Activated CD8-positive, alpha-beta memory T cell treated with anti-CD3 and anti-CD28 coated beads, Interleukin-2, amount 10 ng/mL, durations not matched to agents 7 days and 5 days (primary cell): ENCODE results near the gene AUH. TPM values are rescaled to one million over a fixed set of nuclear protein-coding genes. Genes with fewer than 3 reads are reported as not detected.

Experiments used
- ATAC-seq: fragments of 150-1000 bp; cut with Tn5 transposase; one replicate; pipeline ENCODE4 v1.10.0; 2021; ENCODE audit warnings: moderate library complexity
- CTCF ChIA-PET: fragments of 350-600 bp; sonication (Branson Sonifier 250); formaldehyde crosslinking; loops from one replicate; lab custom pipeline; 2021; ENCODE audit warnings: antibody characterized with exemption; lab: Charles Lee
- DNase-seq: peaks from one replicate; pipeline ENCODE4 v3.0.0-alpha.2; 2020
- H3K27ac Mint-ChIP-seq: one replicate; pipeline ENCODE4 v1.8.0; 2021; ENCODE audit warnings: mild to moderate bottlenecking, mixed read lengths
- H3K27me3 Mint-ChIP-seq: one replicate; pipeline ENCODE4 v1.8.0; 2021; ENCODE audit warnings: mixed read lengths
- H3K36me3 Mint-ChIP-seq: one replicate; pipeline ENCODE4 v1.8.0; 2021; ENCODE audit warnings: mild to moderate bottlenecking, mixed read lengths
- H3K4me1 Mint-ChIP-seq: one replicate; pipeline ENCODE4 v1.8.0; 2021; ENCODE audit warnings: mixed read lengths
- H3K4me3 Mint-ChIP-seq: one replicate; pipeline ENCODE4 v1.8.0; 2021; ENCODE audit warnings: mild to moderate bottlenecking, moderate library complexity, mixed read lengths
- H3K9me3 Mint-ChIP-seq: one replicate; pipeline ENCODE4 v1.8.0; 2022; ENCODE audit warnings: low read depth, mixed read lengths
- total RNA-seq, 2 experiments: library from RNA; stranded (reverse); gene quantifications; one replicate each; pipeline ENCODE4 v1.2.3, GENCODE V29; 2021

Gene AUH
- total RNA-seq, 2 experiments from 2014 or later, result 33.5 to 36.1 TPM

GRCh38 chr9:91219557-91219956 lies 142.2 kb downstream of the AUH start:
- no peaks in the 10 kb centered on the region for H3K27me3 Mint-ChIP-seq
- no peak overlapping the region for H3K4me3 Mint-ChIP-seq
- CTCF ChIA-PET, result interaction anchor here (0.5 kb wide), 1 partner anchor 183 kb away, joined by 3 read pairs; no protein-coding TSS in a partner anchor
- ATAC-seq (no peak), DNase-seq (no peak)
- no peak overlapping the region for H3K27ac Mint-ChIP-seq
- no peaks in the 10 kb centered on the region for H3K4me1 Mint-ChIP-seq
- H3K36me3 Mint-ChIP-seq, result peaks cover 56% of the 10 kb centered on the region
- H3K9me3 Mint-ChIP-seq, result peaks cover 4% of the 10 kb centered on the region

DNA sequence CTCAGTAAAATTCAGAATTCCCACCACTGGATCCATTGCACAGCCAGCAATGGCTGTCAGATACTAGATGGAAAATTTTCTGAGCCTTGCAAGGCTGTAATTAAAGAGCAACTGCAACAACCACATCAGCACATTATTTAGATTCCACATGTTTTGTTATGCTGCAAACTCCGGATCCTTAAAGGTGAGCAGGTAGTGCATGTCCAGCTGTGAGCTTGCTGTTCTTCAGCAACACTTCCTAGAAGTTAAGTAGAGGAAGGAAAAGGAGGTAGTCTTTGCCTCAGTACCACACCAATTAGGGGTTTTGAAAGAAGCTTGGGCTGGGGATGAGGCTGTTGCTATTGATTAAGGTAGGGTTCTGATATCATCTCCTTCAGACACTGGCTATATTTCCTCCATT lies 144.3 kb downstream of the AUH start:
- Mint-ChIP-seq H3K4me3 (no peak overlapping the region), H3K9me3 (no peaks in the 10 kb centered on the region), H3K36me3 (peaks cover 61% of the 10 kb centered on the region), H3K27me3 (no peaks in the 10 kb centered on the region), H3K27ac (no peak overlapping the region), H3K4me1 (peaks cover 3% of the 10 kb centered on the region)
- CTCF ChIA-PET, result no interaction called here
- DNase-seq (no peak), ATAC-seq (no peak)

GRCh38 chr9:91214867-91215266 lies 146.9 kb downstream of the AUH start:
- ATAC-seq (no peak), DNase-seq (no peak)
- Mint-ChIP-seq H3K36me3 (peaks cover 53% of the 10 kb centered on the region), H3K4me1 (peaks cover 17% of the 10 kb centered on the region), H3K9me3 (no peaks in the 10 kb centered on the region), H3K4me3 (no peak overlapping the region), H3K27ac (no peak overlapping the region), H3K27me3 (no peaks in the 10 kb centered on the region)
- CTCF ChIA-PET, result no interaction called here

DNA sequence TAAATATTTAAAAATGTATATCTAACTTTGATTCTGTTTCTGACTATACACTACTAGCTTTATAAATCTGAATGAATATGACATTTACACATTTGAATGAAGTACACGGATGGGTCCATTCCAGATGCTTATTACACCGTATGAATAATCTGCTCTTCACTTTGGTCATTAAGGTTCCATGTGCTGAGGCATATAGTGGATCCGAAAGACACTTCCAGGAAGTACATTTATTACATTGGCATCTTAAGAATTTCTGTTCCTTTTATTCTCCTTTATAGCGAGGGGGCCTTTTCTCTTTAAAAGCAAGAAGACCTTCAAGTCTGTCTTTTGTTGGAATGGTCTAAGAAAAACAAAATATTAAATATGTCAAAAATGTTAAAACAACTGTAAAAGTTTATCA lies 147.6 kb downstream of the AUH start:
- H3K4me1 Mint-ChIP-seq, result peaks cover 21% of the 10 kb centered on the region
- H3K27me3 Mint-ChIP-seq, result no peaks in the 10 kb centered on the region
- ATAC-seq (no peak), DNase-seq (no peak)
- no peak overlapping the region for H3K27ac Mint-ChIP-seq
- H3K9me3 Mint-ChIP-seq, result no peaks in the 10 kb centered on the region
- CTCF ChIA-PET, result no interaction called here
- H3K36me3 Mint-ChIP-seq, result peaks cover 51% of the 10 kb centered on the region
- no peak overlapping the region for H3K4me3 Mint-ChIP-seq

DNA sequence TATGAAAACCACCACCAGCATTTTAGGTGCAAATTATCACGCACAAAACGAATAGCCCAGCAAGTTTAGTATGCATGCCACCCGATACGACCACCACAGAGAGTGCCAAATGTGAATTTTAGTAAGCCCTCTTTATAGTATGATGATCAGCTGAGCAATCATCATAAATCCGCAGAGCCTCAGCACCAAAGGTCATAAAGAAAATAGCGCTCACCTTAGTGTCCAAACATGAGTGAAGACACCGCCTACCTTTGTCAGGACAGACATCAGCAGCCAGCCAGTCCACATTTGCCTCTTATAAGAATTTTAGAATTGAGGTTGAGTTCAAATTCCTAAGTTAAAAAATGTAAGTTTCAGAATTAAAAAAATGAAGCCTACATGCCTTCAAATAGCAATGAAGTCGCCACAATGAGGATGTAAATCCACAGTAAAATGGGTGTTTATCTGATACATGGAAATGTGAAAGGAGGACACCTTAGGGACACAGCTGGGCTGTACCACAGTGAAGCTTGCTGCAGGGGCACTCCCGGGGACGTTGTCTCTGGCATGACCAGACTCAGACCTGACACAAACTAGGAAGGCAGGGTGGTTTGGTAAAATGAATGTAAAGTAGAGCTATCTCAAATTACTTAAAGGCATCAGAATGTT lies 149.0 kb downstream of the AUH start:
- no peak for ATAC-seq
- Mint-ChIP-seq H3K4me3 (peak overlapping the region; percentile 67), H3K27ac (peak overlapping the region; percentile 88), H3K36me3 (peaks cover 43% of the 10 kb centered on the region), H3K27me3 (no peaks in the 10 kb centered on the region), H3K9me3 (no peaks in the 10 kb centered on the region), H3K4me1 (peaks cover 34% of the 10 kb centered on the region)
- CTCF ChIA-PET, result interaction anchor here (0.9 kb wide), 1 partner anchor 14 kb away, joined by 3 read pairs; no protein-coding TSS in a partner anchor
- DNase-seq, result no peak

GRCh38 chr9:91211919-91212318 lies 149.8 kb downstream of the AUH start:
- Mint-ChIP-seq H3K9me3 (no peaks in the 10 kb centered on the region), H3K27me3 (no peaks in the 10 kb centered on the region), H3K27ac (peak overlapping the region; percentile 88), H3K36me3 (peaks cover 37% of the 10 kb centered on the region), H3K4me3 (peak overlapping the region; percentile 67), H3K4me1 (peaks cover 41% of the 10 kb centered on the region)
- DNase-seq, result peak; percentile 62
- peak; percentile 78 for ATAC-seq
- CTCF ChIA-PET, result no interaction called here

DNA sequence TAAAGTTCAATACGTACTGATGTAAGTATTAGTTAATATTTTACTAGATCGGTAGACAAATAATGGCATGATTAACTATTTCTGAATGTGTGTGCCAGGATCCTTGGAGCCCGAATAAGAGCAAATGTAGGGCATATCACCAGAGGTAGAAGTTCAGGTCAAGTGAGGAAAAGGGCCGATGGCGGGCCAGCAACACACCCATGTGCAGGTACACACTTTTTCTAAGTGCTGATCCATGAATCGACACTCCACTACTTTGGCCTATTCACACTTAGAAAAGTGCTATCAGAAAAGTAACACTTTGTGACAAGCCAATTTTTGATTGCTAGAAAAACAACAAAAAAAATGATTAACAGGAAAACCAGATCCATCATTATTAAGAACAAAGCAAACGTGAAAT lies 150.3 kb downstream of the AUH start:
- Mint-ChIP-seq H3K4me1 (peaks cover 45% of the 10 kb centered on the region), H3K36me3 (peaks cover 34% of the 10 kb centered on the region), H3K27me3 (no peaks in the 10 kb centered on the region), H3K4me3 (peak overlapping the region; percentile 67), H3K27ac (peak overlapping the region; percentile 88), H3K9me3 (no peaks in the 10 kb centered on the region)
- ATAC-seq, result no peak
- CTCF ChIA-PET, result no interaction called here
- no peak for DNase-seq

- H3K9me3 Mint-ChIP-seq, result no peaks in the 10 kb centered on the region
- H3K4me1 Mint-ChIP-seq, result peaks cover 45% of the 10 kb centered on the region
- H3K4me3 Mint-ChIP-seq, result no peak overlapping the region
- H3K36me3 Mint-ChIP-seq, result peaks cover 43% of the 10 kb centered on the region
- CTCF ChIA-PET, result interaction anchor here (0.6 to 1.6 kb wide), 2 partner anchors 45 to 63 kb away, joined by 3 to 4 read pairs; no protein-coding TSS in a partner anchor
- DNase-seq (no peak), ATAC-seq (no peak)
- H3K27ac Mint-ChIP-seq, result no peak overlapping the region
- no peaks in the 10 kb centered on the region for H3K27me3 Mint-ChIP-seq
These were observed 151.4 kb downstream of the AUH start for GRCh38 chr9:91210318-91210717.

GRCh38 chr9:91208837-91209236 lies 152.9 kb downstream of the AUH start:
- no peak for ATAC-seq
- no peak for DNase-seq
- CTCF ChIA-PET, result interaction anchor here (1.0 to 2.3 kb wide), 6 partner anchors 10 to 77 kb away, joined by 3 to 7 read pairs (median 4); no protein-coding TSS in a partner anchor
- H3K36me3 Mint-ChIP-seq, result peaks cover 49% of the 10 kb centered on the region
- H3K4me3 Mint-ChIP-seq, result no peak overlapping the region
- peaks cover 2% of the 10 kb centered on the region for H3K9me3 Mint-ChIP-seq
- no peaks in the 10 kb centered on the region for H3K27me3 Mint-ChIP-seq
- peaks cover 45% of the 10 kb centered on the region for H3K4me1 Mint-ChIP-seq
- H3K27ac Mint-ChIP-seq, result no peak overlapping the region

- CTCF ChIA-PET, result interaction anchor here (0.6 to 2.3 kb wide), 11 partner anchors 9 to 216 kb away, joined by 3 to 7 read pairs (median 3); no protein-coding TSS in a partner anchor
- Mint-ChIP-seq H3K36me3 (peaks cover 48% of the 10 kb centered on the region), H3K27me3 (no peaks in the 10 kb centered on the region), H3K9me3 (peaks cover 2% of the 10 kb centered on the region), H3K4me3 (peak overlapping the region; percentile 57), H3K27ac (peak overlapping the region; percentile 89), H3K4me1 (peaks cover 45% of the 10 kb centered on the region)
- DNase-seq (no peak), ATAC-seq (no peak)
These were observed 153.3 kb downstream of the AUH start for GRCh38 chr9:91208419-91208745.

GRCh38 chr9:91207729-91208418 lies 153.8 kb downstream of the AUH start:
- peaks cover 7% of the 10 kb centered on the region for H3K9me3 Mint-ChIP-seq
- ATAC-seq (peak; percentile 62), DNase-seq (no peak)
- H3K36me3 Mint-ChIP-seq, result peaks cover 48% of the 10 kb centered on the region
- peak overlapping the region; percentile 89 for H3K27ac Mint-ChIP-seq
- CTCF ChIA-PET, result interaction anchor here (0.6 to 2.3 kb wide), 14 partner anchors 9 to 217 kb away, joined by 3 to 7 read pairs (median 3); no protein-coding TSS in a partner anchor
- no peaks in the 10 kb centered on the region for H3K27me3 Mint-ChIP-seq
- H3K4me1 Mint-ChIP-seq, result peaks cover 45% of the 10 kb centered on the region
- peak overlapping the region; percentile 57 for H3K4me3 Mint-ChIP-seq

DNA sequence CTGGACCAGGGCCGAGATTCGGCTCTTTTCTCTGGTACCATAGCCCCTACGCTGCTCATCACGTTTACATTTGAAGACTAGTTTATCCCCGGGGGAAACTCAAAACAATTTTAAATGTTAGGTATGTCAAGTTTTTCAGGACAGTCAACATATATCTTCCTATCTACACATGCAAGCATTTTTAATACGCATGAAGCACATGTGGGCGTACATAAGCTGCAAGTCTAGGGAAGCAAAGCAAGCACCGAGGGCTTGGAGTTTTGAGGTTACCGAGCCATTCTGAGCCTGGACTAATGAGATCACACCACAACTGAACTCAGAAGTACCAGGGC lies 154.4 kb downstream of the AUH start:
- H3K36me3 Mint-ChIP-seq, result peaks cover 48% of the 10 kb centered on the region
- DNase-seq (no peak), ATAC-seq (no peak)
- H3K9me3 Mint-ChIP-seq, result peaks cover 10% of the 10 kb centered on the region
- peaks cover 42% of the 10 kb centered on the region for H3K4me1 Mint-ChIP-seq
- no peaks in the 10 kb centered on the region for H3K27me3 Mint-ChIP-seq
- H3K27ac Mint-ChIP-seq, result peak overlapping the region; percentile 89
- CTCF ChIA-PET, result interaction anchor here (0.9 to 2.3 kb wide), 10 partner anchors 8 to 170 kb away, joined by 3 to 7 read pairs (median 4); no protein-coding TSS in a partner anchor
- peak overlapping the region; percentile 57 for H3K4me3 Mint-ChIP-seq

- CTCF ChIA-PET, result interaction anchor here (1.0 kb wide), 1 partner anchor 169 kb away, joined by 3 read pairs; no protein-coding TSS in a partner anchor
- Mint-ChIP-seq H3K4me1 (peaks cover 38% of the 10 kb centered on the region), H3K27ac (no peak overlapping the region), H3K27me3 (no peaks in the 10 kb centered on the region), H3K4me3 (no peak overlapping the region), H3K36me3 (peaks cover 49% of the 10 kb centered on the region), H3K9me3 (peaks cover 14% of the 10 kb centered on the region)
- DNase-seq (no peak), ATAC-seq (no peak)
These were observed 154.9 kb downstream of the AUH start for GRCh38 chr9:91206806-91207205.
